C4-2B (cell line): ENCODE measurements around the gene ABCA4.

Experiments
- ZFX ChIP-seq: fragments of 450-650 bp; IDR thresholded peaks from 2 replicates; pipeline ENCODE4 v1.6.1; 2017
- TF ChIP-seq, protein P1 (sequence below): fragments of 450-650 bp; conservative IDR thresholded peaks from 2 replicates; pipeline ENCODE4 v1.5.1; 2017; ENCODE audit warnings: mild to moderate bottlenecking

- TF ChIP-seq, protein P1, sequence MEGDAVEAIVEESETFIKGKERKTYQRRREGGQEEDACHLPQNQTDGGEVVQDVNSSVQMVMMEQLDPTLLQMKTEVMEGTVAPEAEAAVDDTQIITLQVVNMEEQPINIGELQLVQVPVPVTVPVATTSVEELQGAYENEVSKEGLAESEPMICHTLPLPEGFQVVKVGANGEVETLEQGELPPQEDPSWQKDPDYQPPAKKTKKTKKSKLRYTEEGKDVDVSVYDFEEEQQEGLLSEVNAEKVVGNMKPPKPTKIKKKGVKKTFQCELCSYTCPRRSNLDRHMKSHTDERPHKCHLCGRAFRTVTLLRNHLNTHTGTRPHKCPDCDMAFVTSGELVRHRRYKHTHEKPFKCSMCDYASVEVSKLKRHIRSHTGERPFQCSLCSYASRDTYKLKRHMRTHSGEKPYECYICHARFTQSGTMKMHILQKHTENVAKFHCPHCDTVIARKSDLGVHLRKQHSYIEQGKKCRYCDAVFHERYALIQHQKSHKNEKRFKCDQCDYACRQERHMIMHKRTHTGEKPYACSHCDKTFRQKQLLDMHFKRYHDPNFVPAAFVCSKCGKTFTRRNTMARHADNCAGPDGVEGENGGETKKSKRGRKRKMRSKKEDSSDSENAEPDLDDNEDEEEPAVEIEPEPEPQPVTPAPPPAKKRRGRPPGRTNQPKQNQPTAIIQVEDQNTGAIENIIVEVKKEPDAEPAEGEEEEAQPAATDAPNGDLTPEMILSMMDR, result no peak
- TF ChIP-seq ZFX, result no peak
Observed at GRCh38 chr1:94130851-94131595, 10.1 kb upstream of the ABCA4 start.
